MG63 (cell line): ENCODE results near the gene MED25. TPM values are rescaled to one million over a fixed set of nuclear protein-coding genes. Genes with fewer than 3 reads are reported as not detected.
A peak's percentile ranks its signal among the peaks of the same experiment; 100 is the strongest.

ENCODE experiments used
- DNase-seq: peaks from one replicate; pipeline ENCODE4 v3.0.0-alpha.2; 2020
- H3K27me3 ChIP-seq: fragments of 250-450 bp; sonication (Bioruptor Pico); 2 replicates; pipeline ENCODE4 v1.5.1; 2020; ENCODE audit warnings: mild to moderate bottlenecking, moderate library complexity
- H3K36me3 ChIP-seq: fragments of 250-450 bp; sonication (Bioruptor Pico); 2 replicates; pipeline ENCODE4 v1.5.1; 2020; ENCODE audit warnings: mild to moderate bottlenecking, moderate library complexity
- H3K4me3 ChIP-seq: fragments of 250-450 bp; sonication (Bioruptor Pico); 2 replicates; pipeline ENCODE4 v1.5.1; 2020; ENCODE audit warnings: mild to moderate bottlenecking, moderate library complexity
- H3K9me3 ChIP-seq: fragments of 250-450 bp; sonication (Bioruptor Pico); 2 replicates; pipeline ENCODE4 v1.5.1; 2020; ENCODE audit warnings: mild to moderate bottlenecking, moderate library complexity
- total RNA-seq: library from RNA; depleted of rRNA; stranded (reverse); fragments of >200 nt; shearing (Covaris generic); gene quantifications from 2 replicates; pipeline ENCODE4 v1.2.3, GENCODE V29; 2014; ENCODE audit warnings: low replicate concordance

MED25 gene
- total RNA-seq, 1 experiment from 2014 or later = 27.6 TPM

GRCh38 chr19:49791776-49792445 lies 26.2 kb upstream of the MED25 start:
- Histone ChIP-seq H3K36me3 (peaks cover 54% of the 10 kb centered on the region), H3K27me3 (no peaks in the 10 kb centered on the region), H3K4me3 (no peak overlapping the region), H3K9me3 (no peaks in the 10 kb centered on the region)
- no peak for DNase-seq

GRCh38 chr19:49792829-49793560 lies 25.1 kb upstream of the MED25 start:
- H3K27me3 ChIP-seq = no peaks in the 10 kb centered on the region
- H3K36me3 ChIP-seq = peaks cover 53% of the 10 kb centered on the region
- DNase-seq = no peak

GRCh38 chr19:49793561-49793840 lies 24.6 kb upstream of the MED25 start:
- Histone ChIP-seq H3K27me3 (no peaks in the 10 kb centered on the region), H3K36me3 (peaks cover 55% of the 10 kb centered on the region), H3K9me3 (no peaks in the 10 kb centered on the region), H3K4me3 (no peak overlapping the region)
- peak; percentile 27 for DNase-seq

More at GRCh38 chr19:49792829-49793560, 25.1 kb upstream of the MED25 start:
- Histone ChIP-seq H3K9me3 (no peaks in the 10 kb centered on the region), H3K4me3 (no peak overlapping the region)

GRCh38 chr19:49795615-49796014 lies 22.5 kb upstream of the MED25 start:
- H3K4me3 ChIP-seq = no peak overlapping the region
- no peaks in the 10 kb centered on the region for H3K9me3 ChIP-seq
- peaks cover 66% of the 10 kb centered on the region for H3K36me3 ChIP-seq
- no peaks in the 10 kb centered on the region for H3K27me3 ChIP-seq
- no peak for DNase-seq

GRCh38 chr19:49798574-49798973 lies 19.5 kb upstream of the MED25 start:
- Histone ChIP-seq H3K9me3 (no peaks in the 10 kb centered on the region), H3K4me3 (no peak overlapping the region), H3K36me3 (peaks cover 60% of the 10 kb centered on the region), H3K27me3 (no peaks in the 10 kb centered on the region)
- no peak for DNase-seq

GRCh38 chr19:49799271-49799797 lies 18.8 kb upstream of the MED25 start:
- no peaks in the 10 kb centered on the region for H3K9me3 ChIP-seq
- DNase-seq = no peak
- peaks cover 64% of the 10 kb centered on the region for H3K36me3 ChIP-seq

GRCh38 chr19:49799798-49800376 lies 18.2 kb upstream of the MED25 start:
- Histone ChIP-seq H3K27me3 (no peaks in the 10 kb centered on the region), H3K9me3 (no peaks in the 10 kb centered on the region), H3K4me3 (no peak overlapping the region), H3K36me3 (peaks cover 62% of the 10 kb centered on the region)
- no peak for DNase-seq

More at GRCh38 chr19:49799271-49799797, 18.8 kb upstream of the MED25 start:
- Histone ChIP-seq H3K4me3 (no peak overlapping the region), H3K27me3 (no peaks in the 10 kb centered on the region)

- no peak overlapping the region for H3K4me3 ChIP-seq
- H3K9me3 ChIP-seq = no peaks in the 10 kb centered on the region
- DNase-seq = no peak
- peaks cover 64% of the 10 kb centered on the region for H3K36me3 ChIP-seq
- no peaks in the 10 kb centered on the region for H3K27me3 ChIP-seq
Observed at GRCh38 chr19:49800771-49801170, 17.3 kb upstream of the MED25 start.

- no peak for DNase-seq
- H3K27me3 ChIP-seq = no peaks in the 10 kb centered on the region
- peaks cover 64% of the 10 kb centered on the region for H3K36me3 ChIP-seq
- no peaks in the 10 kb centered on the region for H3K9me3 ChIP-seq
- no peak overlapping the region for H3K4me3 ChIP-seq
Observed at GRCh38 chr19:49801401-49801888, 16.6 kb upstream of the MED25 start.

GRCh38 chr19:49801966-49802661 lies 16.0 kb upstream of the MED25 start:
- H3K27me3 ChIP-seq = no peaks in the 10 kb centered on the region
- no peak overlapping the region for H3K4me3 ChIP-seq
- H3K36me3 ChIP-seq = peaks cover 59% of the 10 kb centered on the region
- DNase-seq = peak; percentile 23
- no peaks in the 10 kb centered on the region for H3K9me3 ChIP-seq

- DNase-seq = no peak
- Histone ChIP-seq H3K27me3 (no peaks in the 10 kb centered on the region), H3K4me3 (no peak overlapping the region), H3K36me3 (peaks cover 63% of the 10 kb centered on the region), H3K9me3 (no peaks in the 10 kb centered on the region)
Observed at GRCh38 chr19:49802836-49803528, 15.1 kb upstream of the MED25 start.

- Histone ChIP-seq H3K4me3 (no peak overlapping the region), H3K9me3 (no peaks in the 10 kb centered on the region), H3K27me3 (no peaks in the 10 kb centered on the region), H3K36me3 (peaks cover 66% of the 10 kb centered on the region)
- no peak for DNase-seq
Observed at GRCh38 chr19:49803529-49803856, 14.6 kb upstream of the MED25 start.

GRCh38 chr19:49805822-49806619 lies 12.1 kb upstream of the MED25 start:
- Histone ChIP-seq H3K27me3 (no peaks in the 10 kb centered on the region), H3K36me3 (peaks cover 44% of the 10 kb centered on the region), H3K9me3 (no peaks in the 10 kb centered on the region), H3K4me3 (no peak overlapping the region)
- DNase-seq = no peak

- no peak for DNase-seq
- H3K27me3 ChIP-seq = no peaks in the 10 kb centered on the region
- no peak overlapping the region for H3K4me3 ChIP-seq
- H3K36me3 ChIP-seq = peaks cover 44% of the 10 kb centered on the region
- H3K9me3 ChIP-seq = no peaks in the 10 kb centered on the region
Observed at GRCh38 chr19:49806620-49806959, 11.5 kb upstream of the MED25 start.

- no peak for DNase-seq
- Histone ChIP-seq H3K4me3 (no peak overlapping the region), H3K27me3 (no peaks in the 10 kb centered on the region), H3K9me3 (no peaks in the 10 kb centered on the region), H3K36me3 (peaks cover 44% of the 10 kb centered on the region)
Observed at GRCh38 chr19:49807058-49807903, 10.8 kb upstream of the MED25 start.
